H9 (cell line): ENCODE results near the gene SNX2. TPM values are rescaled to one million over a fixed set of nuclear protein-coding genes. Genes with fewer than 3 reads are reported as not detected.

Source experiments
- DNase-seq: peaks from one replicate; pipeline ENCODE4 v3.0.0-alpha.2; 2017
- H2AFZ ChIP-seq: one replicate; pipeline ENCODE4 v1.6.1; 2013; ENCODE audit warnings: mild to moderate bottlenecking, low read length, control low read depth, moderate library complexity
- H2AK5ac ChIP-seq: 2 replicates; pipeline ENCODE4 v1.6.1; 2013; ENCODE audit warnings: low read length, control low read depth, mixed read lengths; ENCODE audit not compliant: insufficient read length
- H2BK120ac ChIP-seq: one replicate; pipeline ENCODE4 v1.6.1; 2013; ENCODE audit warnings: low read depth, mild to moderate bottlenecking, low read length, control low read depth, inconsistent platforms; ENCODE audit not compliant: poor library complexity, severe bottlenecking
- H2BK12ac ChIP-seq: 2 replicates; pipeline ENCODE4 v1.6.1; 2013; ENCODE audit warnings: low read length, control low read depth, mixed read lengths, low read depth; ENCODE audit not compliant: insufficient read length
- H2BK15ac ChIP-seq: 2 replicates; pipeline ENCODE4 v1.6.1; 2013; ENCODE audit warnings: low read depth, low read length, control low read depth
- H2BK20ac ChIP-seq: one replicate; pipeline ENCODE4 v1.6.1; 2013; ENCODE audit warnings: low read depth, mild to moderate bottlenecking, low read length, control low read depth, inconsistent platforms; ENCODE audit not compliant: poor library complexity, severe bottlenecking
- H2BK5ac ChIP-seq: 2 replicates; pipeline ENCODE4 v1.6.1; 2013; ENCODE audit warnings: low read length, control low read depth, mixed read lengths; ENCODE audit not compliant: insufficient read length
- H3K14ac ChIP-seq: 2 replicates; pipeline ENCODE4 v1.6.1; 2013; ENCODE audit warnings: low read length, control low read depth; ENCODE audit not compliant: insufficient read depth
- H3K18ac ChIP-seq: 2 replicates; pipeline ENCODE4 v1.6.1; 2013; ENCODE audit warnings: low read depth, mild to moderate bottlenecking, mixed read lengths, low read length, control low read depth; ENCODE audit not compliant: insufficient read length
- H3K23ac ChIP-seq: 2 replicates; pipeline ENCODE4 v1.6.1; 2013; ENCODE audit warnings: low read length, control low read depth, mixed read lengths, low read depth; ENCODE audit not compliant: insufficient read length
- H3K23me2 ChIP-seq: 2 replicates; pipeline ENCODE4 v1.6.1; 2013; ENCODE audit warnings: low read depth, mild to moderate bottlenecking, mixed read lengths, low read length, control low read depth; ENCODE audit not compliant: insufficient read length, poor library complexity, severe bottlenecking
- H3K27ac ChIP-seq: 2 replicates; pipeline ENCODE4 v1.5.1; 2013; ENCODE audit warnings: low read length, control low read depth, mixed read lengths, low read depth; ENCODE audit not compliant: insufficient read length
- H3K27me3 ChIP-seq: 2 replicates; pipeline ENCODE4 v1.6.1; 2013; ENCODE audit warnings: low read length, control low read depth, inconsistent platforms; ENCODE audit not compliant: insufficient read depth
- H3K4ac ChIP-seq: 2 replicates; pipeline ENCODE4 v1.6.1; 2013; ENCODE audit warnings: low read depth, mild to moderate bottlenecking, control low read depth, inconsistent platforms, low read length, moderate library complexity
- H3K4me1 ChIP-seq: 2 replicates; pipeline ENCODE4 v1.6.1; 2013; ENCODE audit warnings: low read length, control low read depth, inconsistent platforms; ENCODE audit not compliant: insufficient read depth
- H3K4me2 ChIP-seq: 2 replicates; pipeline ENCODE4 v1.6.1; 2013; ENCODE audit warnings: low read length, control low read depth, mixed read lengths; ENCODE audit not compliant: insufficient read length, insufficient read depth
- H3K56ac ChIP-seq: 2 replicates; pipeline ENCODE4 v1.6.1; 2013; ENCODE audit warnings: low read depth, mild to moderate bottlenecking, mixed read lengths, low read length, control low read depth; ENCODE audit not compliant: insufficient read length
- H3K79me1 ChIP-seq: 2 replicates; pipeline ENCODE4 v1.6.1; 2013; ENCODE audit warnings: low read depth, mild to moderate bottlenecking, moderate library complexity, low read length, control low read depth, inconsistent platforms; ENCODE audit not compliant: insufficient read depth, poor library complexity, severe bottlenecking
- H3K79me2 ChIP-seq: 2 replicates; pipeline ENCODE4 v1.6.1; 2013; ENCODE audit warnings: low read length, control low read depth, inconsistent platforms; ENCODE audit not compliant: insufficient read depth
- H3K9ac ChIP-seq: 2 replicates; pipeline ENCODE4 v1.6.1; 2013; ENCODE audit warnings: low read length, control low read depth, mixed read lengths; ENCODE audit not compliant: insufficient read length; ENCODE audit errors: extremely low read depth
- H3K9me3 ChIP-seq: one replicate; pipeline ENCODE4 v1.6.1; 2013; ENCODE audit warnings: low read depth, low read length, inconsistent platforms; ENCODE audit not compliant: control insufficient read depth
- H3T11ph ChIP-seq: one replicate; pipeline ENCODE4 v1.6.1; 2013; ENCODE audit warnings: mild to moderate bottlenecking, low read length, control low read depth, inconsistent platforms
- H4K20me1 ChIP-seq: one replicate; pipeline ENCODE4 v1.6.1; 2013; ENCODE audit not compliant: control insufficient read depth, insufficient read length, insufficient read depth
- H4K5ac ChIP-seq: 2 replicates; pipeline ENCODE4 v1.6.1; 2013; ENCODE audit warnings: low read depth, mild to moderate bottlenecking, mixed read lengths, low read length, control low read depth; ENCODE audit not compliant: insufficient read length
- H4K8ac ChIP-seq: replicated peaks from 2 replicates; pipeline ENCODE4 v1.6.1; 2013; ENCODE audit warnings: low read length, control low read depth, mixed read lengths, low read depth; ENCODE audit not compliant: insufficient read length
- H4K91ac ChIP-seq: 2 replicates; pipeline ENCODE4 v1.6.1; 2013; ENCODE audit warnings: low read depth, mild to moderate bottlenecking, moderate library complexity, mixed read lengths, low read length, control low read depth; ENCODE audit not compliant: insufficient read length
- H3K27ac Mint-ChIP-seq, 3 experiments: 2 replicates in 2 of 3; 3 replicates in 1 of 3; pipeline ENCODE4 v1.8.0; 2020 to 2021; ENCODE audit warnings: mixed read lengths in 3 of 3, mild to moderate bottlenecking in 1 of 3, moderate library complexity in 1 of 3
- H3K27me3 Mint-ChIP-seq: 2 replicates; pipeline ENCODE4 v1.8.0; 2021; ENCODE audit warnings: low read depth, mild to moderate bottlenecking, moderate library complexity, mixed read lengths
- H3K36me3 Mint-ChIP-seq, 3 experiments: 2 replicates in 2 of 3; 3 replicates in 1 of 3; pipeline ENCODE4 v1.8.0; 2020 to 2021; ENCODE audit warnings: low read depth in 3 of 3, mixed read lengths in 3 of 3; ENCODE audit not compliant: insufficient read depth in 1 of 3
- H3K4me1 Mint-ChIP-seq, 2 experiments: 2 replicates each; pipeline ENCODE4 v1.8.0; 2020; ENCODE audit warnings: mixed read lengths in 2 of 2
- H3K4me3 Mint-ChIP-seq, 2 experiments: 2 replicates in 1 of 2; 3 replicates in 1 of 2; pipeline ENCODE4 v1.8.0; 2020 to 2021; ENCODE audit warnings: mild to moderate bottlenecking in 2 of 2, mixed read lengths in 2 of 2, moderate library complexity in 1 of 2
- H3K9me3 Mint-ChIP-seq, 2 experiments: 2 replicates in 1 of 2; 3 replicates in 1 of 2; pipeline ENCODE4 v1.8.0; 2020; ENCODE audit warnings: mild to moderate bottlenecking in 2 of 2, mixed read lengths in 2 of 2, moderate library complexity in 1 of 2
- CTCF ChIP-seq: fragments of 200-600 bp; sonication (generic); conservative IDR thresholded peaks from 3 replicates; pipeline ENCODE4 v1.8.0; 2021; ENCODE audit warnings: antibody characterized with exemption, mild to moderate bottlenecking
- WGBS: extraction: QIAGEN DNeasy Blood & Tissue Kit; methylation state at CpG from one replicate; pipeline ENCODE4 v1.1.7; 2013; ENCODE audit warnings: missing lambda C conversion rate, low lambda C conversion rate, mixed read lengths; ENCODE audit not compliant: insufficient read length; ENCODE audit errors: extremely low coverage; 5-methylcytosine and 5-hydroxymethylcytosine counted together
- total RNA-seq: library from RNA; stranded (reverse); gene quantifications from 2 replicates; pipeline ENCODE4 v1.2.1, GENCODE V29; 2021

The SNX2 gene
- total RNA-seq, 1 experiment from 2014 or later = 62.6 TPM

GRCh38 chr5:122844136-122844909, 69.4 kb downstream of the SNX2 start:
- no peaks in the 10 kb centered on the region for H3K79me1 ChIP-seq
- no peaks in the 10 kb centered on the region for H3K79me2 ChIP-seq
- Mint-ChIP-seq H3K27ac (peak overlapping the region; percentile 63 to 93 (median 69); a peak in 2 of 7 replicates), H3K4me1 (peaks cover 26 to 27% of the 10 kb centered on the region in 2 experiments), H3K27me3 (peaks cover 16% of the 10 kb centered on the region), H3K36me3 (no peaks in the 10 kb centered on the region), H3K9me3 (peaks cover 0 to 3% of the 10 kb centered on the region in 2 experiments; a peak in 2 of 5 replicates), H3K4me3 (peak overlapping the region; percentile 74 to 88)
- H2BK5ac ChIP-seq = no peak overlapping the region
- H3K4ac ChIP-seq = no peak overlapping the region
- DNase-seq = no peak
- peak overlapping the region; percentile 26; the same call in 1 of the 2 replicates for H3K14ac ChIP-seq
- H3K18ac ChIP-seq = peak overlapping the region; percentile 21
- peaks cover 10% of the 10 kb centered on the region for H3K23me2 ChIP-seq
- TF ChIP-seq CTCF = no peak
- no peak overlapping the region for H4K8ac ChIP-seq
- H3K9ac ChIP-seq = peak overlapping the region; percentile 65
- no peak overlapping the region for H2BK15ac ChIP-seq
- no peak overlapping the region for H2BK20ac ChIP-seq
- no peaks in the 10 kb centered on the region for H3K27me3 ChIP-seq
- H4K5ac ChIP-seq = no peak overlapping the region
- H3K23ac ChIP-seq = no peak overlapping the region
- no CpG with 5 or more reads among the region's 22 CpGs for WGBS
- no peak overlapping the region for H4K91ac ChIP-seq
- no peak overlapping the region for H3K27ac ChIP-seq
- H2AK5ac ChIP-seq = no peak overlapping the region
- H4K20me1 ChIP-seq = no peaks in the 10 kb centered on the region
- H3K9me3 ChIP-seq = no peaks in the 10 kb centered on the region
- peaks cover 7% of the 10 kb centered on the region for H3K4me1 ChIP-seq
- no peak overlapping the region for H2BK12ac ChIP-seq
- no peak overlapping the region for H3T11ph ChIP-seq
- H2BK120ac ChIP-seq = no peak overlapping the region
- H3K4me2 ChIP-seq = peak overlapping the region; percentile 68
- H3K56ac ChIP-seq = no peak overlapping the region
- H2AFZ ChIP-seq = peak overlapping the region; percentile 9
